Ramos (cell line): ENCODE measurements around the gene B4GALT3.

Experiments
- in situ Hi-C: fragments of 300-500 bp; cut with MboI; formaldehyde crosslinking; loops from one replicate; pipeline ENCODE4 v1.14.3; 2022; ENCODE audit warnings: low sequenced_read_pairs; ENCODE audit not compliant: unreplicated experiment

Gene B4GALT3

GRCh38 chr1:161177112-161177935 is at the start of gene B4GALT3:
Gene B4GALT3, minus strand, starts transcription at chr1:161177507. Its CDS starts 1,447 bp downstream, at chr1:161176060.
- in situ Hi-C loops, result no loop called here

DNA sequence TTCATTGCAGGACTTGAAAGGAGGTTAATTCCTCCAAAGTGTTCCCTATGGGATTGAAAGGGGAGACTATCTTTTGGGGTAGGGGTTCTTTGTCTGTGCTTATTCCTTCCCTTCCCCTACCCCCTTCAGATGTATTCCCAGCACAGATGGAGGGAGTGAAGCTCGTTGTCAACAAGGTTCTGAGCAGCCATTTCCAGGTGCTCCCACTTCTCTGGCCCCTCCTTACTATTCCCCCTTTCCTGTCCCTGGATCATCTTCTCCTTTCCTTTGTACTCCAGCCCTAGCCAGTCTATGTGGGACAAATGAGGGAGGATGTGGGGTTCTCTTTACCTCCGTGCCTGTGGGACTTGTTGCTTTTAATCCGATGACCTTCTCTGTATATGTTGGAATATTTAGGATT is 49.5 kb upstream of the B4GALT3 start:
- in situ Hi-C loops, result loop anchor here (5.0 to 10.0 kb wide), 2 partner anchors 66 to 158 kb away; no protein-coding TSS in a partner anchor

DNA sequence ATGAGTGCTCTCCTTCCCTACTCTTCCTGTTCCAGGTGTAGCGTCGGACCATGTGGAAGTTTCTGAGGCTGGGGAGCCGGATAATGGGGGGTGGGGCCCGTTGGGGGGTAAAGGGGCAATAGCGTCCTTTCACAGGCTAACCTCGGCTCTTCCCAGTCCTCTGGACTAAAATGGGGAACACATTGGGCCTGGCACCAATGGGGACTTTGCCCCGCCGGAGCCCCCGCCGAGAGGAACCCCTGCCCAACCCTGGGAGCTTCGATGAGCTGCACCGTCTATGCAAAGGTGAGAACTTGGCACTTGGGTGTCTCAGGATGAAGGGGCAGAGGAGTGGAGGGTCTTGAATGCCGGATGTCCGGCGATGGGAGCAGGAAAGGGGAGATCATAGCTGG is 49.0 kb upstream of the B4GALT3 start:
- in situ Hi-C loops, result loop anchor here (5.0 to 10.0 kb wide), 2 partner anchors 66 to 158 kb away; no protein-coding TSS in a partner anchor

GRCh38 chr1:161225534-161226319 is 48.4 kb upstream of the B4GALT3 start, which contains the start of gene TOMM40L:
Gene TOMM40L, plus strand, starts transcription at chr1:161226060. Its CDS starts 430 bp downstream, at chr1:161226490.
- in situ Hi-C loops, result loop anchor here (5.0 to 10.0 kb wide), 2 partner anchors 67 to 159 kb away; no protein-coding TSS in a partner anchor

GRCh38 chr1:161225178-161225533 is 47.8 kb upstream of the B4GALT3 start:
- in situ Hi-C loops, result loop anchor here (5.0 to 10.0 kb wide), 2 partner anchors 67 to 160 kb away; no protein-coding TSS in a partner anchor

DNA sequence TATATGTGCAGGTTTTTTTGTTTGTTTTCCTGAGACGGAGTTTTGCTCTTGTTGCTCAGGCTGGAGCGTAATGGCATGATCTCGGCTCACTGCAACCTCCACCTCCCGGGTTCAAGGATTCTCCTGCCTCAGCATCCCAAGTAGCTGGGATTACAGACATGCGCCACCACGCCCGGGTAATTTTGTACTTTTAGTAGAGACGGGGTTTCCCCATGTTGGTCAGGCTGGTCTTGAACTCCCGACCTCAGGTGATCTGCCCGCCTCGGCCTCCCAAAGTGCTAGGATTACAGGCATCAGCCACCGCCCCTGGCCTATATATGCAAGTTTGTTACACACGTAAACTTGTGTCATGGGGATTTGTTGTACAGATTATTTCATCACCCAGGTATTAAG is 47.4 kb upstream of the B4GALT3 start:
- in situ Hi-C loops, result loop anchor here (5.0 to 25.0 kb wide), 3 partner anchors 68 to 488 kb away; partner anchors contain the start of genes FCRLA and FCRLB

- in situ Hi-C loops, result loop anchor here (10.0 to 25.0 kb wide), 2 partner anchors 161 to 488 kb away; partner anchors contain the start of genes FCRLA and FCRLB
These were observed 46.7 kb upstream of the B4GALT3 start for GRCh38 chr1:161223805-161224694.

GRCh38 chr1:161222175-161223019 is 45.1 kb upstream of the B4GALT3 start:
- in situ Hi-C loops, result loop anchor here (10.0 to 25.0 kb wide), 2 partner anchors 162 to 490 kb away; partner anchors contain the start of genes FCRLA and FCRLB

DNA sequence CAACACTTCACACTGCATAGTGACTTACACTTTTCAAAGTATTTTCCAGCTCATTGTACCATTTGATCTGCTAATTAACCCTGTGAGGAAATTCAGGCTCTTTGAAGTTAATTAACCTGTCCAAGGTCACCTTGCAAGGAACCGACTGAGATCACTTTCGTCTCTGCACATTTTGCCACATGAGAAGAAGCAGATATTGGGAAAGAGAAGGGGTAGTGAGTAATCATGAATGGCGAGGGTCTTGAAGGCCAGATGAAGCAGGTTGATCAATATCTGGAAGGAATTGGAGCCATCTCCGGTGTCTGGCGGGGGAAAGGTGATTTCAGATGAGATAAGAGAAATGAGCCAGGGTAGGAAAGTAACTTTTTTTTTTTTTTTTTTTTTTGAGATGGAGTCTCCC is 42.7 kb upstream of the B4GALT3 start:
- in situ Hi-C loops, result loop anchor here (10.0 to 25.0 kb wide), 2 partner anchors 165 to 492 kb away; partner anchors contain the start of genes FCRLA and FCRLB

GRCh38 chr1:161219078-161219892 is 42.0 kb upstream of the B4GALT3 start:
- in situ Hi-C loops, result loop anchor here (25.0 kb wide), 1 partner anchor 493 kb away; the partner anchor contains the start of genes FCRLA and FCRLB

- in situ Hi-C loops, result loop anchor here (25.0 kb wide), 1 partner anchor 494 kb away; the partner anchor contains the start of genes FCRLA and FCRLB
These were observed 41.2 kb upstream of the B4GALT3 start for GRCh38 chr1:161218301-161219077.

DNA sequence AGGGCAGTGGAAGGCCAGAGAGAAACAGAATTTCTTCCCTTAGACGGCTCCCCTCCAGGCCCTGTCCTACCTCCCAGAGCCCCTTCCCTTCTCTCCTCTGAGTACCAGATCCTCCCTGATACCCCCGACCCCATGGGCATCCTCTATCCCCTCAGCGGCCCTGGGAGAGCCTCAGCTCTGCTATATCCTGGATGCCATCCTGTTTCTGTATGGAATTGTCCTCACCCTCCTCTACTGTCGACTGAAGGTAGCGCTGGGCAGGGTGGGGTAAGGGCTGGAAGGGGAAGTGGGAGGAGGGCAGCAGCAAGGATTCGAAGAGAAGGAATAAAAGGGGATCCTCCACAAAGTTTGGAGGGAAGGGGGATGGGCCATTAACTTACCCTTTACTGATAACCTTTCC is 40.5 kb upstream of the B4GALT3 start:
- in situ Hi-C loops, result loop anchor here (25.0 kb wide), 1 partner anchor 494 kb away; the partner anchor contains the start of genes FCRLA and FCRLB

DNA sequence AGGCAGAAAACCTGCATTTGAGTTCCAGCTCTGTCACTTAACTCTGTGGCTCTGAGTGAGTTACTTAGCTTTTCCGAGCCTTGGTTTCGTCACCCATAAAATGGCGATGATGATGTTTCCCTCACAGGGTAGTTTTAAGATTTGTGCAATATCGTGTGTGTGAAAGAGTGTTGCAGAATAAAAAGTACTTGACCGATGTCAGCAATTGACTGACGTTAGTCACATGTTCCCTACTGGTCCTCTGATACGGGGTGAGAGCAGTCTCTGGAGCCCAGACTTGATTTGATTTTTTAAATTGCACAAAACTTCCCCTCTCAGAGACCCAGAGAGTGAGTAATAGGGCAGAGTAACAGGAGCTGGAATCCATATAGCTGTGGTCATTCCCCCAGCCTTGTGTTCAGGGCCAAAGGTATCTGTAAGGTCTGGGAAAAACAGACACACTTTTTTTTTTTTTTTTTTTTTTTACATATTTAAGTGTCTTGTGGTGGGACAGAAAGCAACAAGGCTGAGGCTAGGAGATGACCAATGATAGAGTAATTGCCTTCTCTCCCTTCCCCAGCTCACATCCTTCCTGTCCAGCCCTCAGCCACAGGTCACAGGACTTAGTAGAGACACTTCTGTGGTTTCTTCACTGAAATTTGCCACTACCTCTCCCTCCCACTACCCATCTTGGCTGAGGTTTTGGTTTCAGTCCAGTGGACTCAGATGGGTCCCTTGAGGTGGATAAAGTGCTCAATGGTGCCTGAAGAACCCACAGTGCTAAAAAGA is 39.8 kb upstream of the B4GALT3 start:
- in situ Hi-C loops, result loop anchor here (25.0 kb wide), 1 partner anchor 495 kb away; the partner anchor contains the start of genes FCRLA and FCRLB

DNA sequence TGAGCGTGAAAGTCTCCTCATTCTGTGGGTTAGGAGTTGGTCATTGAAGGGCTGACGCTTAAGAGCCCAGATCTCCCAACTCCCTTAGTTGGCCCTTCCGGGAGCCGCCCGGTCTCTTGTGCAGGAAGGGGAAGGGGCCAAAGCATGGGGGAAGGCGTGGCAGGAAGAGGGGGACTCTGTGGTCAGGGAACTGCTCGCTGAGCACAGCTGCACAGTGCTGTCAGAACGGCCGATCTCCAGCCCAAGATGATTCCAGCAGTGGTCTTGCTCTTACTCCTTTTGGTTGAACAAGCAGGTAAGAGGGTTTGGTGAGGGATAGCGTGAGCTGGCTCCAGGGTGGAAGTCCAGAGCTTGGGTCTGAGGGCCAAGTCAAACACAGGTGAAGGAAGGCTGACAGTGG is 37.8 kb upstream of the B4GALT3 start, which contains the start of gene FCER1G:
FCER1G (plus strand) TSS at position 220 of the 400 bp plus-strand sequence; CDS start at position 247, 27 bp downstream.
- in situ Hi-C loops, result loop anchor here (25.0 kb wide), 1 partner anchor 497 kb away; the partner anchor contains the start of genes FCRLA and FCRLB

- in situ Hi-C loops, result loop anchor here (25.0 kb wide), 1 partner anchor 498 kb away; the partner anchor contains the start of genes FCRLA and FCRLB
These were observed 37.1 kb upstream of the B4GALT3 start for GRCh38 chr1:161214369-161214768.
